ENCODE results near the gene PTRH2.

PTRH2 gene

GRCh38 chr17:59723041-59723440 is 15.8 kb upstream of the PTRH2 start:
- Histone ChIP-seq H3K9ac (ENCODE audit: low read length in 5 of 5) (peak overlapping the region in 1 of 5 donors; percentile 5), H3K9me3 (ENCODE audit: control insufficient read depth in 5 of 5, low read length in 5 of 5) (no peaks in the 10 kb centered on the region), H3K4me1 (ENCODE audit: control insufficient read depth in 5 of 5, insufficient read depth in 5 of 5, low read length in 5 of 5) (peaks cover 0 to 13% (median 11%) of the 10 kb centered on the region in 5 donors), H3K27ac (ENCODE audit: low read depth, low read length) (no peak overlapping the region), H3K27me3 (ENCODE audit: control insufficient read depth in 5 of 5, insufficient read depth in 4 of 5, low read length in 5 of 5) (no peaks in the 10 kb centered on the region), H3K4me3 (ENCODE audit: low read depth in 1 of 5, low read length in 5 of 5) (no peak overlapping the region), H3K36me3 (ENCODE audit: control insufficient read depth in 5 of 5, insufficient read depth in 5 of 5, low read length in 5 of 5) (no peaks in the 10 kb centered on the region)

GRCh38 chr17:59722623-59723022 is 15.4 kb upstream of the PTRH2 start:
- peak overlapping the region in 1 of 5 donors; percentile 5 for H3K9ac ChIP-seq (ENCODE audit: low read length in 5 of 5)
- H3K9me3 ChIP-seq (ENCODE audit: control insufficient read depth in 5 of 5, low read length in 5 of 5): no peaks in the 10 kb centered on the region
- H3K4me1 ChIP-seq (ENCODE audit: control insufficient read depth in 5 of 5, insufficient read depth in 5 of 5, low read length in 5 of 5): peaks cover 0 to 13% (median 11%) of the 10 kb centered on the region in 5 donors
- no peak overlapping the region for H3K4me3 ChIP-seq (ENCODE audit: low read depth in 1 of 5, low read length in 5 of 5)
- no peaks in the 10 kb centered on the region for H3K27me3 ChIP-seq (ENCODE audit: control insufficient read depth in 5 of 5, insufficient read depth in 4 of 5, low read length in 5 of 5)
- H3K27ac ChIP-seq (ENCODE audit: low read depth, low read length): no peak overlapping the region
- H3K36me3 ChIP-seq (ENCODE audit: control insufficient read depth in 5 of 5, insufficient read depth in 5 of 5, low read length in 5 of 5): no peaks in the 10 kb centered on the region

DNA sequence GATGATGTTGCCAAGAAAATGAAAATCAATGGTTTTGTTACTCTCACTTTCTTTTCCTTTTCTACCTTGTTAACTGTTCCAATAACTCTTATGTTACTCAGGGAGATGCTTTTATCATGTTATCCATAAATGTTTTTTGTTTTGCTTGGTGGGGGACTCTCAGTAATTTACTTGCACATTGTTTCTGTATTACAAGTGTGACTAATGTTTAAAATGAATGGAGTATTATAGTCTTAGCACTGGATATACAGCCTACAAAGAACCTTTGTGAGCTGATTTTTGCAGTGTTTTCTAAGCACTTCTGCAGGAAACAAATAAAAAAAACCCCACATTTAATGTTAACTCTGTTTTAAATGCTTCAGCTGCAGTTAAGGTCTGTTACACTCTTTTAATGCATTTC is 12.3 kb upstream of the PTRH2 start:
- Histone ChIP-seq H3K27me3 (ENCODE audit: control insufficient read depth in 5 of 5, insufficient read depth in 4 of 5, low read length in 5 of 5) (no peaks in the 10 kb centered on the region), H3K9ac (ENCODE audit: low read length in 5 of 5) (no peak overlapping the region), H3K36me3 (ENCODE audit: control insufficient read depth in 5 of 5, insufficient read depth in 5 of 5, low read length in 5 of 5) (no peaks in the 10 kb centered on the region), H3K9me3 (ENCODE audit: control insufficient read depth in 5 of 5, low read length in 5 of 5) (no peaks in the 10 kb centered on the region), H3K27ac (ENCODE audit: low read depth, low read length) (no peak overlapping the region), H3K4me1 (ENCODE audit: control insufficient read depth in 5 of 5, insufficient read depth in 5 of 5, low read length in 5 of 5) (peaks cover 0 to 3% (median 0%) of the 10 kb centered on the region in 5 donors), H3K4me3 (ENCODE audit: low read depth in 1 of 5, low read length in 5 of 5) (no peak overlapping the region)

DNA sequence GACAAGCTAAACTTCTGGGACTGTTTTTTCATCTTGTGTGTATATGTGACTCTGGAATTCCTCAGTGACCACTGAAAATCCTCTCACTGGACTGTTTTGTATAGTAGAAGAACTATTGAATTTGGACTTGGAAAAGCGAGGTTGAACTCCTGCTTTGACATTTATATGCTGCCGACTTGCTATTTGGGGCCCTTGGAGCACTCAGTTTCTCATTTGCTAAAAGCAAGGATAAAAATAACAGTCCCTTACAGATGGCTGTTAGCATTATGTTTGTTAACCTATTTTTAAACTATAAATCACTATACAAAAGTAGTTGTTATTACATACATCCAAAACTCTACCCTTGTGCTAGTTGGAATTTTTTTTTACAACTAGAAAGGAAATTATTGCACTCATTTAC is 9.2 kb upstream of the PTRH2 start:
- Histone ChIP-seq H3K27ac (ENCODE audit: low read depth, low read length) (no peak overlapping the region), H3K9ac (ENCODE audit: low read length in 5 of 5) (no peak overlapping the region), H3K4me1 (ENCODE audit: control insufficient read depth in 5 of 5, insufficient read depth in 5 of 5, low read length in 5 of 5) (peaks cover 0 to under 1% (median 0%) of the 10 kb centered on the region in 5 donors), H3K27me3 (ENCODE audit: control insufficient read depth in 5 of 5, insufficient read depth in 4 of 5, low read length in 5 of 5) (no peaks in the 10 kb centered on the region), H3K36me3 (ENCODE audit: control insufficient read depth in 5 of 5, insufficient read depth in 5 of 5, low read length in 5 of 5) (no peaks in the 10 kb centered on the region), H3K9me3 (ENCODE audit: control insufficient read depth in 5 of 5, low read length in 5 of 5) (no peaks in the 10 kb centered on the region), H3K4me3 (ENCODE audit: low read depth in 1 of 5, low read length in 5 of 5) (no peak overlapping the region)

- no peaks in the 10 kb centered on the region for H3K9me3 ChIP-seq (ENCODE audit: control insufficient read depth in 5 of 5, low read length in 5 of 5)
- no peaks in the 10 kb centered on the region for H3K36me3 ChIP-seq (ENCODE audit: control insufficient read depth in 5 of 5, insufficient read depth in 5 of 5, low read length in 5 of 5)
- H3K27me3 ChIP-seq (ENCODE audit: control insufficient read depth in 5 of 5, insufficient read depth in 4 of 5, low read length in 5 of 5): no peaks in the 10 kb centered on the region
- no peak overlapping the region for H3K27ac ChIP-seq (ENCODE audit: low read depth, low read length)
- no peak overlapping the region for H3K9ac ChIP-seq (ENCODE audit: low read length in 5 of 5)
- H3K4me3 ChIP-seq (ENCODE audit: low read depth in 1 of 5, low read length in 5 of 5): no peak overlapping the region
- peaks cover 0 to 5% (median under 1%) of the 10 kb centered on the region in 5 donors for H3K4me1 ChIP-seq (ENCODE audit: control insufficient read depth in 5 of 5, insufficient read depth in 5 of 5, low read length in 5 of 5)
These were observed 7.0 kb upstream of the PTRH2 start for GRCh38 chr17:59714255-59714654.

DNA sequence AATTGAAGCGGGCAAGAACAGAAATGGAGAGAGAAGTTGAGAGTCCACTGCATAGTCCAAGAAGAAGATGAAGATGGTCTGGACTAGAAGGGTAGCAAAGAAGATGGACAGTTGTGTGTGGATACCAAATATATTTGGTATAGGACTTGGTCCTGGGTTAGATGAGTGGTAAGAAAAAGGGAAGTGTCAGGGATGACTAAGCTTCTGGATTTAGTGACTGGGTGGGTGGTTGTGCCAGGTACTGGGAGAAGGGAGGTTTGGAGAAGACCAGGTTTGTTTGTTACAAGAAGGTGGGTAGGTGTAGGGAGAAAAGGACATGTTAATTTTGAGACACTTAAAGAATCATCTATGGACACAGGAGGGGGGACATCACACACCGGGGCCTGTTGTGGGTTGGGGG is 5.6 kb upstream of the PTRH2 start:
- Histone ChIP-seq H3K9me3 (ENCODE audit: control insufficient read depth in 5 of 5, low read length in 5 of 5) (no peaks in the 10 kb centered on the region), H3K9ac (ENCODE audit: low read length in 5 of 5) (no peak overlapping the region), H3K27me3 (ENCODE audit: control insufficient read depth in 5 of 5, insufficient read depth in 4 of 5, low read length in 5 of 5) (no peaks in the 10 kb centered on the region), H3K27ac (ENCODE audit: low read depth, low read length) (no peak overlapping the region), H3K4me3 (ENCODE audit: low read depth in 1 of 5, low read length in 5 of 5) (no peak overlapping the region), H3K4me1 (ENCODE audit: control insufficient read depth in 5 of 5, insufficient read depth in 5 of 5, low read length in 5 of 5) (peaks cover 0 to 18% (median 14%) of the 10 kb centered on the region in 5 donors), H3K36me3 (ENCODE audit: control insufficient read depth in 5 of 5, insufficient read depth in 5 of 5, low read length in 5 of 5) (no peaks in the 10 kb centered on the region)

DNA sequence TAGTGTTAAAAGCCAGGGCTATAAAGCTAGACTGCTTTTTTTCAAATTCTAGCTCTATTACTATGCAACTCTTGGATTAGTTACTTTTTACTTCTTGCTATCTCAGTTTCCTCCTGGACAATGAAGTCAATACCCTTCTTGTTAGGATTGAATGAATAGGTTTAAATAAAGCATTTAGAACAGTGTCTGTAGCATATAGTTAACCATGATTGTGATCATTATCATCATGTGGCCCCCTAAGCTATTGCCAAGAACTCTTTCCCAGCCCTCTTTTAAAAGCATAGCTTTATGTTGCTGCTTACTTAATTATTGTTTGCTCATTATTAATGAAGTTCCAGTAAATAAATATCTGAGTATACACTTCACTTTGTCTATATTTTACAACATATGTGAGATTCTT is 4.7 kb upstream of the PTRH2 start:
- Histone ChIP-seq H3K36me3 (ENCODE audit: control insufficient read depth in 5 of 5, insufficient read depth in 5 of 5, low read length in 5 of 5) (no peaks in the 10 kb centered on the region), H3K9me3 (ENCODE audit: control insufficient read depth in 5 of 5, low read length in 5 of 5) (no peaks in the 10 kb centered on the region), H3K4me1 (ENCODE audit: control insufficient read depth in 5 of 5, insufficient read depth in 5 of 5, low read length in 5 of 5) (peaks cover 0 to 20% (median 17%) of the 10 kb centered on the region in 5 donors), H3K27ac (ENCODE audit: low read depth, low read length) (no peak overlapping the region), H3K9ac (ENCODE audit: low read length in 5 of 5) (no peak overlapping the region), H3K27me3 (ENCODE audit: control insufficient read depth in 5 of 5, insufficient read depth in 4 of 5, low read length in 5 of 5) (no peaks in the 10 kb centered on the region), H3K4me3 (ENCODE audit: low read depth in 1 of 5, low read length in 5 of 5) (no peak overlapping the region)

DNA sequence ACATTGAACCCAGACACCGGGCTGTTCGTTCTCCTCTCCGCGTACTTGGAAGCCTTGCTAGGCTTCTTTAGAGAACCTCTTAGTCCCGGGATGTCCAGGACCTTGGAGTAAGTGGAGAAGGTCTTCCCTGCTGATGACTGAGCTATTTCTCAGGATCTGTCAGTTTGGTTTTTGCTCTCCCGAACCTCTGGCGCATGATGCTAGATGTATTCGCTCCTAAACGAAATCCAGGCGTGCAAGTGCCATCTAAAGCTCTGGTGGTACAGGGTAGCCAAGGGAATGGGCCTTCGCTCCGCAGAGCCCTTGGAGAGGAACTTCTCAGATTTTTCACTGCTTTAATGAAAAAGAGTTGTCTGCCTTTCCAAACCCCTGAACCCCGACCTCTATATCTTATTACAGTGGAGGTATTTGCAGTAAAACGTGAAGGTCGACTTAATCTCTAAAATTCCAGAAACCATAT is 771 bp upstream of the PTRH2 start:
- Histone ChIP-seq H3K9ac (ENCODE audit: low read length in 5 of 5) (peak overlapping the region; percentile 91 to 97 (median 94)), H3K4me3 (ENCODE audit: low read depth in 1 of 5, low read length in 5 of 5) (peak overlapping the region; percentile 83 to 98 (median 95)), H3K4me1 (ENCODE audit: control insufficient read depth in 5 of 5, insufficient read depth in 5 of 5, low read length in 5 of 5) (peaks cover 0 to 37% (median 33%) of the 10 kb centered on the region in 5 donors), H3K27ac (ENCODE audit: low read depth, low read length) (peak overlapping the region; percentile 95), H3K9me3 (ENCODE audit: control insufficient read depth in 5 of 5, low read length in 5 of 5) (no peaks in the 10 kb centered on the region), H3K36me3 (ENCODE audit: control insufficient read depth in 5 of 5, insufficient read depth in 5 of 5, low read length in 5 of 5) (peaks cover 0 to 2% (median 0%) of the 10 kb centered on the region in 5 donors), H3K27me3 (ENCODE audit: control insufficient read depth in 5 of 5, insufficient read depth in 4 of 5, low read length in 5 of 5) (no peaks in the 10 kb centered on the region)

GRCh38 chr17:59702304-59702703 is 4.9 kb downstream of the PTRH2 start:
- no peaks in the 10 kb centered on the region for H3K27me3 ChIP-seq (ENCODE audit: control insufficient read depth in 5 of 5, insufficient read depth in 4 of 5, low read length in 5 of 5)
- peaks cover 23 to 33% (median 26%) of the 10 kb centered on the region in 5 donors for H3K36me3 ChIP-seq (ENCODE audit: control insufficient read depth in 5 of 5, insufficient read depth in 5 of 5, low read length in 5 of 5)
- no peaks in the 10 kb centered on the region for H3K9me3 ChIP-seq (ENCODE audit: control insufficient read depth in 5 of 5, low read length in 5 of 5)
- H3K4me3 ChIP-seq (ENCODE audit: low read depth in 1 of 5, low read length in 5 of 5): no peak overlapping the region
- no peak overlapping the region for H3K9ac ChIP-seq (ENCODE audit: low read length in 5 of 5)
- H3K4me1 ChIP-seq (ENCODE audit: control insufficient read depth in 5 of 5, insufficient read depth in 5 of 5, low read length in 5 of 5): peaks cover 0 to 21% (median 16%) of the 10 kb centered on the region in 5 donors
- no peak overlapping the region for H3K27ac ChIP-seq (ENCODE audit: low read depth, low read length)

DNA sequence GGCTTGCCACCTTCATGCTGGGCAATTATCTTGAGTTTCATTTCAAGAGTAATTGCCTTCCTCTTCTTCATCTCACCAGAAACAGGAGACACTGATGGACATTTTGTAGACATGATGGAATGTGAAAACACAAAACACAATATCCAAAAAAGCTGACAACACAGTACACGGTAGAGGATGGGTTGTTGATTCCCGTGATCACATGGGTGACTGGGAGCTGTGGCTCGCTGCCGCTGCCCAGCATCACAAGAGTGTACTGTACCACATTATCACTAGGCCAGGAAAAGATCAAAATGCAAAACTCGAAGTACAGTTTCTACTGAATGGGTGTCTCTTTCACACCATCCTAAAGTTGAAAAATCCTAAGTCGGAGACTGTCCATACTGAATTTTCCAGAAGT is 7.4 kb downstream of the PTRH2 start:
- Histone ChIP-seq H3K9me3 (ENCODE audit: control insufficient read depth in 5 of 5, low read length in 5 of 5) (no peaks in the 10 kb centered on the region), H3K4me1 (ENCODE audit: control insufficient read depth in 5 of 5, insufficient read depth in 5 of 5, low read length in 5 of 5) (peaks cover 0 to 2% (median 0%) of the 10 kb centered on the region in 5 donors), H3K4me3 (ENCODE audit: low read depth in 1 of 5, low read length in 5 of 5) (no peak overlapping the region), H3K27ac (ENCODE audit: low read depth, low read length) (no peak overlapping the region), H3K9ac (ENCODE audit: low read length in 5 of 5) (no peak overlapping the region), H3K36me3 (ENCODE audit: control insufficient read depth in 5 of 5, insufficient read depth in 5 of 5, low read length in 5 of 5) (peaks cover 40 to 54% (median 51%) of the 10 kb centered on the region in 5 donors), H3K27me3 (ENCODE audit: control insufficient read depth in 5 of 5, insufficient read depth in 4 of 5, low read length in 5 of 5) (no peaks in the 10 kb centered on the region)

Data from subcutaneous abdominal adipose tissue (tissue), 5 donors.